NCI-H146 treated with DMSO at 0.1 percent for 48 hours (cell line): ENCODE measurements around the gene CCDC102A.

Experiments used
- DNase-seq: peaks from one replicate; lab custom pipeline; 2025; ENCODE audit not compliant: unreplicated experiment; lab: John Stamatoyannopoulos, UW

CCDC102A gene

DNA sequence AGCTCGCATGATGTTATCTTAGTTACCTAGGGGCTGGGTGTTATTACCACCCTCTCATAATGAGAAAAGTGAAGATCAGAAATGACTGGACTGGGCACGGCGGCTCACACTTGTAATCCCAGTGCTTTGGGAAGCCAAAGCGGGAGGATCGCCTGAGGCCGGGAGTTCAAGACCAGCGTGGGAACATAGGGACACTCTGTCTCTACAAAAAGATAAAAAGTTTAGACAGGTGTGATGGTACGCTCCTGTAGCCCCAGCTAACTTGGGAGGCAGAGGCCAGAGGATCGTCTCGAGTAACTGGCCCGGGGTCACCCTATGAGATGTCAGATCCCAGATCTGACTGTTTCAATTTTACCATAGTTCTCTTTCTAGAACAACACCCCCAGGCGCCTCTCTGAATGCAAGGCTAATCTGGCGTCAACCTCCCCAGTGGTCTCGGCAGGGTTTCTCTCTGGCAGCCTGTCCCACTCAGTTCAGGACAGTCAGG is 1.9 kb upstream of the CCDC102A start:
- no peak for DNase-seq

DNA sequence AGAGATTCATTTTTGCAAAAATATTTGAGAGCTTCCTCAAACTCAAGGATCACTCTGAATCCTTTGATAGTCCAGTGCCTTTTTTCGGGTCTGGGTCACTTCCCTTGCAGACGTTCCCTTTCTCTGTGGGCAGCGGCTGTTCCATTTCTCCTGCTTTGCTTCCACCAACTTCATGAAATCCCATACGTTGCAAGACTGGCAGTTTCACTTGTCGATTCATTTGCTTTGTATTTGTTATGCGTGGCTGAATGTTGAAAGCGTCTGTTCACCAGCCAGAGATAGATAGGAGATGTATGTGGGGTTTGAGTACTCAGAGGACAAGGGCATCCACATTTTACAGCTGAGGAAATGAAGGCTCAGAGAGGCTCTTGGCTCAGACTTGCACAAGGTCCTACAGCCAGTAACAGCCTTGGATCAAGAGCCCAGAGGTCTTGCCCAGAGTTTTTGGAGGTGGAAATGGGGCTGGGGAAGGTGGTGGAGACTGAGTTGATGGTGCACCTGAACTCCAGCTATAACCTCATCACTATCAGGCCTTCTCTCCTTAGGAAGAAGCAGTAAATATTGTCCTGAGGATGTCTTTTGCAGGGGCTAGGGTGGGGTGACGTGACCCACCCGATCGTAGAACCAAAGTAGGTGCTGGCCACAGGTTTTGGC is 1.3 kb upstream of the CCDC102A start:
- no peak for DNase-seq

DNA sequence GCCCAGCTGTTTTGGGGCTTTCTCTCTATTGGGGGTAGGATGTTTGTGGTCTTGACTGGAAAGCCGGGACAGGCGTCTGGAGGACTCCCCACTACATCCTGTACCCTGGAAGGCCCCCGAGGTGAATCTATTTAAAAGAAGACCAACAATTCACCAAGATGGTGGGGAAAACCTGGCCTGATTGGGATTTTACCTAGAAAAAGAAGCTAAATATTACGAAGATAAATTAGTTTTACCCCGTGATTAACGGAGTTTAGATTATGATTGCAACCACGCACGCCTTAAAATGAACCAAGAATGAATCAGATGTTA is 779 bp upstream of the CCDC102A start:
- no peak for DNase-seq

DNA sequence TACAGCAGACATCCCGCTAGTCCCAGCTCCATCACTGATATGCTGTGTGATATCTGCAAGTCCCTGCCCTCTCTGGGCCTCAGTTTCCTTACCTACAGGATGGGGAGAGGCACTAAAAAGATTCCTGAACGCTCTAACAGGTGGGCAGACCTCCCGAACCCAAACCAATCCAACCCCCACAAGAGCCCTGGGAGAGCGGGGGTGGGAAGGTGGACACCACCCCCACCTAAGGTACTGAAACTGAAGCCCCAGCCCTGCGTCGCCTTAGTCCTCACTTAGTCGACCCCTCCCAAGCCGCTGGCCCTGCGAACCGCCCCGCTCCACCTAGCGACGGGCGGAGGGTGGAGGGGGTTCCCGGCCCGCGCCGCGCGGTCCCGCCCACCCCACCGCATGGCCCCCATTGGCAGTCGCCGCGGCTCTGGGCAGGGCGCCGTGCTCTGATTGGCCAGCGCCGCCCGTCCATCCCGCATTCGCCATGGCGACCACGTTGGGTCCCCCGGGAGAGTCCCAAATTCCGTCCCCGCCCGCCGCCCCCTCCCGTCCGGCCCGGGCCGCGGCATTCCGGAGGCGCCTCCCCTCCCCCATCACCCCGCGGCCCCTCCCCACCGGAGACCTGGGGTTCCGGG is 578 bp downstream of the CCDC102A start:
- DNase-seq, result peak; percentile 30

DNA sequence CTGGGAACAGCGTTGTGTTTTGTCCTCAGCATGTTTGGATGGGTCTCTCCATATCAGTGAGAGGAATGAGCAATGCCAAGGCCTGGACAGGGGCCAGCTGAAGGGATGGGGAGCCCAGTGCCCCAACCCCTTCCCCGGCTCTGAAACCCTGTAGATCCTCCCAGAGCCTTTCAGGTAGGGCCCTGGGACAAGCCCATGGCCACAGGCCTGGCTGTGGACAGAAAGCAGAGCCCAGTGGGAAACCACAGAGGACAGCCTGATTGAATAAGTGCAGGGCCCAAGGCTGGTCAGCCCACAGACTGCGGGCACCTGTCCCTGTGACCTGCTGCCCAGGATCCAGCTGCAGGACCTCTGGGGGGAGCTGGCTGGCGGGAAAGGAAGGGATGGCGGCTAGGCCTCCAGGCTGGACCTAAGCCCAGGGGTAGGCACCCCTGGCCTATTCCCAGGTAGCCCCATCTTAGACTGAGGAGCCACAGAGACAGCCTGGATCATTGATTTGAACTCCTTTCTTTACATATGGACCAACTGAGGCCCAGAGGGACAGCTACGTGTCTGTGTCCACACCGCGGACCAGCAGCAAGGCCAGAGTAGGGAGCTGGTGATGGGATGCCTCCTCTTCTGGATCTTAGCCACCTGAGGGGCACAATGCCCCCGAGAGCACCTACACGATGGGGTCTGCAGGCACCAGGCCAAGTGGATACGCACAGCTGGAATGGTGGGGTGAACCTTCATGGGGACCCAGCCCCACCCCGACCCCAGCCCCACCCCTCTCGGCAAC is 1.3 kb downstream of the CCDC102A start:
- no peak for DNase-seq

DNA sequence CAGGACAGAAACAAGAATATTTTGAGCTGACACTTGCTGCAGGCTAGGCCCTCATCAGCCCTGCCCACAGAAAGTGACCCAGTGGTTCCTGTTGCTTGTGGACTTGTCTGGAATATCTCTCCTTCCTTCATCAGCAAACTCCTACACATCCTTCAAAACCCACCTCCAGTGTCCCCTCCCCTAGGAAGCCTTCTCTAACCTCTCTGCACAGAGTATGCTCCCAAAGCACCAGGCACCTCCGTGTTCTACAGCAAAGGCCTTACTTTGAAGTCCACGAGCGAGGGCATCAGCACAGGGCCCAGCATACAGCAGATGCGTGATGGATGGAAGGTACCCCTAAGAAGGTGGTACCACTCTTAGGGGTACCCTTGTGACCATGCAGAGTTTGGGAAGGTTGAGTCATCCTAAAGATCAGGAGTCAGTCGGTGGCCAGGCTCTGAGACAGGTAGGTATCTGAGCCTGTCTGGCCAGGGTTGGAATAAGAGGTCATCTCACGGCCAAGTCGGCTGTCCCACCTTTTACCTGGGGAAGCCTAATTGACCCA is 2.0 kb downstream of the CCDC102A start:
- no peak for DNase-seq

DNA sequence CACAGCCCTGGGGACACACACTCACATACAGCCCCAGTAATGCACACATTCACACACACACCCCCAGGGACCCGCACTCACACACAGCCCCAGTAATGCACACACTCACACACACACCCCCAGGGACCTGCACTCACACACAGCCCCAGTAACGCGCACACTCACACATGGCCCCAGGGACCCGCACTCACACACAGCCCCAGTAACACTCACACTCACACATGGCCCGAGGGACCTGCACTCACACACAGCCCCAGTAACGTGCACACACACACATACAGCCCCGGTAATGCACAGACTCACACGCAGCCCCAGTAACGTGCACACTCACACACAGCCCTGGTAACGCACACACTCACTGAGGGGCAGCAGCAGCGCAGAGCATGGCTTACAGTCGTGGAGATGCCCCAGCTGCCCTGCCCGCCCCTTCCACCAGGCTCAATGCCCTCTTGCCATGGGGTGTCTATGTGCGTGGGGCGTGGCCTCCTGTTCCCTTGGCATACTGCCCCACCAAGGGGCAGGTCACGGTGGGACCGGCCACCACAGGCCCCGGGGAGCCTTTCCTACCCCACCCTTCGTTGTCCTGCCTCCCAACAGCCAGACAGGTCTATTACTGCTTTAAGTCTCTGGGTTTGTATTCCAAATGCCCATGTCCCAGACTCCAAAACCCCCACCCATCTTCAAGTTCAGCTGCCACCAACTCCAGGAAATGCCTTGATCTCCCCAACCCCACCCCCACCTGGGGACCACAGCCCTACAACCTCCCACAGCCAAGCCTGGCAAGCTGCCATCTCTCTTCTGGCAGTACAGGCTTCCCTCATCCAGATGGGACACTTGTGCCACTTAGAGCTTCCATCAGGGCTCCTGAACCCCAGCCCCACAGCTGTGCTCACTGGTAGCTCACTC is 2.7 kb downstream of the CCDC102A start:
- no peak for DNase-seq

DNA sequence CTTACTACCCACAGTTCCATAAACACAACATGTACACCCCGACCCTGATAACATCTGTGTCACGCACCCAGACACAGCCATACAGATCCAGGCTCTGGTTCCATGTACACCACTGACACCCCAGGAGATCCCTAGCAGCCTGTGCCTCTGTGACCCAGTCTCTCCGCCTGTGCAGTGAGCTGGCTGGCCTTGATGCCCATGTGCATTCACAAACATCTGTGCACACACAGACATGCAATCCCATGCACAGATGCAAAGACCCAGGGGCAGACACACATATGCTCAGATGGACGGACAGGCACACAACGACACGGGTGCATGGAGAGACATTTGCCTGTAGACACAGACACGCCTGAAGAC is 4.1 kb downstream of the CCDC102A start:
- DNase-seq, result no peak

DNA sequence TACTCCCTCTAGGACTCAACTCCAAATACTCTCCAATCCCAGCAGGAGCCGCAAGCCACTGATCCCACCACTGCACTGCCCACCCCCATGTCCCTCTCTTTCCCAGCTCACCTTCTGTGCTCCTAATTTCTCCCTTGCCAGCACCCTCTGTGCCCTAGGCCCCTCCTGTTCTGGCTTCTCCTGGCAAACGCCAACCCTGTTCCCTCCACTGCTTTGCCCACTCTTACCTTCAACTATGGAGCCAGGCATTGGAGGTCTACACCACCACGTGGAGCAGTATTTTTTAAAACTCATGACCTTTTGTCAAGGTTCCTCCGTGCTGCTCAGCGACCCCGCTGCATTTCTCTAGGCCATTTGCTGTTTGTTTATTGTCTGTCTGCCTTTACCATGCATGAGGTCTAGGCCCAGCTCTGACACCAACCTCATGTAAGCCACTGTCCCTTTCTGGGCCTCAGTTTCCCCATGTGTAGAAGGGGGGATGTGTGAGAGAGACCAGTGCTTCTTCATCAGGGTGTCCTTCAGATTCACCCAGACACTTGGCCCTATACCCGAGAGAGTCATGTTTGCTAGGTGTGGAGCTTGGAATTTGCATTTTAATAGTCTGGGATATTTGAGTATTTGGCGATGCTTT is 4.6 kb downstream of the CCDC102A start:
- no peak for DNase-seq

DNA sequence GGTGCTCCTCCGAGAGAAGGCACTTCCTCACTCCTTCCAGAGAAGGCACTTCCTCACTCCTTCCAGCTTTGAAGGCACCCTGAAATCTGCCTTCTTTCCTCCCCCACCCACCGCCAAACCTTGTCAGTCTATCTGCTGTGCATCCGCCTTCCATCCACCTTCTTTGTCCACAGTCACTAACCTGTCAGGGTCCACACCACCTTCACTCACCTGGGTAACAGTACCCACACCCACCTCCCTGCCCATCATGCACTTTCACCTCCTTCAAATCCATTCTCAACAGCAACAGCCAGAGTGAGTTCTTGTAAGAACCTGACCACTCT is 5.2 kb downstream of the CCDC102A start:
- DNase-seq, result no peak

DNA sequence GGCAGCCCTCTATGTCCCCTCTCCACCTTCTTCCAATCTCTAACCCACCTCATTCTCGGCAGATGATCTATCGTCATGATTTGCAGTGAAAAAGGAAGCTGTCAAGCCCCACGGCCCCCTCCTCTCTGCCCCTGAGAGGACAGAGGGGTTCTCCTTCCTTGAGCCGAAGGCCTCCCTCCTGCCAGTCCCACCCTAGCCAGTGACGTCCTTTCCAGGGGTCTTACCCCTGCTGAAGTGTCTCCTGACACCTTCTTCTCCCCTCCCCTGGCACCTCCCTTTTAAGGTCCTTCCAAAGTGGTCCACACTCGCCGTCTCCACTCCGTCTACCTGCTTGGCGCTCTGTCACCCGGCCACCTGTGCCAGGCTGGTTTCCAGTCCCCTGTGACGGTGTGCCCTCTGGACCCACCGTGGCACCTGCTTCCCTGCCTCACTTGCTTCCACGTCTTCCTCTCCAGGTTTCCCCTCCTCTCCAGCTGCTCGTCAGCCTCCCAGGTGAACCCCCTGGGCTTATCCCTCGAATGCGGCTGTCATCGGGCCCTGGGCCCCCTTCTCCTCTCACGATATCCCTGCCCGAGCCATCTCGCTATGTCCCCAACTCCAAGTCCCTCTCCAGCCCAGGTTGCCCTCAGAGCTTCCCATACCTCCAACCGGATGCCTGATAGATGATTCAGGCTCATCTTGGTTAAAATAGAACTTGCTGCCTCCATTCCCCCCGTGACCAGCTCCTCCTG is 5.7 kb downstream of the CCDC102A start:
- no peak for DNase-seq

DNA sequence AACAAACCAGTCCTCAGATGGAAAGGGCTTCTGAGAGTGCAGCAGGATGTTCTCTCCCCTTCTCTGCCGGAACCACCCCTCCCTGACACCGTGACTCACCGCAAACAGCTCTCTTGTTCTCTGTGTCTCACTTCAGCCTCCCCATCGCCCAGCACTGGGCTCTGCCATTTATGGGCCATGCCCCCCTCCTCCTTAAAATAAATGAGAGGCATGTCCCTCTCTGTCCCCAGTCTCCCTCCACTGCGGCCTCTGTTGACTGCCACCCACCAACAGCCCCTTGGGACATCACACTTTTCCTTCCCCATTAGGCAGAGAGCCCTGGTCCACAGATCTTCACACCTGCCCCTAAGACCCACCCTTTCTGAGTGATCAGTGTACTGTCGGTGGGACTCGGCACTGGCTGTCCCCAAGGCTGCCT is 6.3 kb downstream of the CCDC102A start:
- DNase-seq, result no peak

DNA sequence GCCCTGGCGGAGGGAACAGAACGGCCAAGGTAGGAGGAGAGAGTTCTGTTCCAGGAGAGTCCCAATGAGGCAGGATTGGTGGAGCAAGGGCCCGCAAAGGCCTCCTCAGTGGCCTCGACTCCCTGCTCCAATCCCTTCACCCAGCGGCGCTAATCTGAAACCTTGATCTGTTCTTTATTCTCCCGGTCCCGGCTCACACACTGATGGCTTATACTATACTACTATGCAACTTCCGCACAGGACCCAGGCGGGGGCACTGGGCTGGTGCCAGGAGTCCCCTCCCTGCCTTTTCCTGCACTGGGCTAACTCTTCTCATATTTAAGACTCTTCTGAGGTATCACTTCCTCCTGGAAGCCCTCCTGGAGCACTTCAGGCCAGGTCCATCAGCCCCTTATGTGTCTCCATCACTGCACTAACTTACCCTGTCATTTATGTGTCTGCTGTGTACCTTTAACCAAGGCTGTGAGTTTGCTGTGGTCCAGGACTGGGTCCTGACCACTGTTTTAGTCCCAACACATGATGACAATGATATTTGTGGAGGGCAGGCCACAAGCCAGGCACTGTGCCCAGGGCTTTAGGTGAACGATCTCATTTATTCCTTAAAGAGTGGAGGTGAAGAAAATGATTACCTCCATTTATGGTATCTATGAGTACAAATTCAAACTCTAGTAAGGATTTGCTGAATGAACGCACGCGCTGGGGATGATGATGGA is 6.8 kb downstream of the CCDC102A start:
- no peak for DNase-seq

DNA sequence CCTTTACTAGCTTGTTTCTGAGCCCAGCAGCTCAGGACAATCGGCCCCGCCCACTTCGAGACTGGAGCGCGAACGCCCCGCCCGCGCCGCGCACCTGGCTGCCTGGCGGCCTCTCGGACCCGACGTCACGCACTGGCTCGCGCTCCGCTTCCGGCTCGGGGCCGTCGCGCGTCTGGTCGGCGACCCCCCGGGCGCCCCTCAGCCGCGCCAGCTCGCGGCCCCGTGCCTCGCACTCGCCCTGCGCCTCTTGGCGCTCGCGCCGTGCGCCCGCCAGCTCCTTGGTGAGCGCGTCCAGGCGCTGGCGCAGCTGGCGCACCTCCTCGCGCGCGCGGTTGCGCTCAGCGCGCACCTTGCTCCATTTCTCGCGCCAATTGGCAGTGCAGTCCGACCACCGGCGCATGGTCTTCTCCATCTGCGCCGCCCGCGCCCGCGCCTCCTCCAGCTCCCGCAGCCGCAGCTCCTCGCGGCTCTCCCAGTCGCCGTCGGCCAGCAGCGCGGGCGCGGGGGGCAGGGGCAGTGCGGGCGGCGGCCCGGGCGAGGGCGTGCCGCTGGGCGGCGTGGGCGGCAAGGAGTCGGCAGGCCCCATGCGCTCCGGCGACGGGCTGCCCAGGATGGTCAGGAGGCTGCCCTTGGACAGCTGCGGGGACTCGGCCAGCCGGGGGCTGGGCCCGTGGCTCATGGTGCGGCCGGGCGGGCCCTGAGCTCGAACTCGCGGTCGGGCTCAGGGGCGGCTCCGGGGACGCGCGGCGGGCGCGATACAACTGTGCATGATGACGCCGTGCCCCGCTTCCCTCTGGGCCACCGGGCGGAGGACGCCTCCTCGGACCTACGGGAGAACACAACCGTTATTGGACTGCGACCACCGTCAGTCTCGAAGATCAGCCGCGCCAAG is 7.6 kb downstream of the CCDC102A start:
- DNase-seq, result no peak

DNA sequence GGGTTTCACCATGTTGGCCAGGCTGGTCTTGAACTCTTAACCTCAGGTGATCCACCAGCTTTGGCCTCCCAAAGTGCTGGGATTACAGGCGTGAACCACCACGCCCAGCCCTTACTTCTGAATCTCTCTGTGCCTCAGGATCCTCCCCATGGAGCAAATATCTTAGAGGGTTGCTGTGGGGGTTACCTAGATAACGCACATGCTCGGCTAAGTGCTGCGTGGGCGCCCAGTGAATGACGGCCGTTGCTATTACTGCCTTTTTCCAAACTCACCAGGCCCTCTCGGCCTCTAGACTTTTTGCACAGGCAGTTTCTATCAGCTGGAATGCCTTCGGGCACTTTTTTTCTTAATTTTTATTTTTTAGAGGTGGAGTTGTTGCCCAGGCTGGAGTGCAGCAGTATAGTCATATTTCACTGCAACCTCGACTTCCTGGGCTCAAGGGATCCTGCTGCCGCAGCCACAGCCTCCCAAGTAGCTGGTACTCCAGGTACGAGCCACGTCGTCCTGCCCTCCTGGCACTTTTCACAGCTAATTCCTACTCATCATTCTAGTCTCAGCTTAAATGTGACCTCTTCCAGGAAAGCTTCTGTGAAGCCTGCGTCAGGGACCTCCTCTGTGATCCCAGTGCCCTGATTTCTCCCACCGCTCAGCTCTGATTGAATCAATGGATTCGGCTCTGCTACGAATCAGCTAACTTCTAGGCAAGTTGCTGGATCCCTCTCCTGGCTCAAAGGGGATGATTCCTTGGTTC is 8.6 kb downstream of the CCDC102A start:
- DNase-seq, result no peak

DNA sequence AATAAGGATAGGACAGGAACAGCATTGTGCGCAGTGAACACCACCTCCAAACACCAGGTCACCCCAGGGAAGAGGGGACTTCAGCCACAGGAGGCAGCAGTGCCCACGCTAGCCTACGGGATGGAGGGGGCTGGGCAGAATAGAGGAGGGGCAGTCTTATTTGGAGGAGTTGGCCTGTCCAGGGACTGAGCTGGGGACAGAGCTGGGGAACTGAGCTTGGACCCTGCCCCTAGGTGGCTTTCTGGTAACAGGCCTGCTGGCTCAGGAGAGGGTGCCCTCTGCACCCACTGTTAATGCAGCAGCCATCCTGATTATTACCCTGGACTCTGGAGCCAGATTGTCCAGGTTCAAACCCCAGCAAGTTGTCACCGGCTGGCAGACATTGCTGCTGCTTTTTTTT is 9.3 kb downstream of the CCDC102A start:
- DNase-seq, result no peak

DNA sequence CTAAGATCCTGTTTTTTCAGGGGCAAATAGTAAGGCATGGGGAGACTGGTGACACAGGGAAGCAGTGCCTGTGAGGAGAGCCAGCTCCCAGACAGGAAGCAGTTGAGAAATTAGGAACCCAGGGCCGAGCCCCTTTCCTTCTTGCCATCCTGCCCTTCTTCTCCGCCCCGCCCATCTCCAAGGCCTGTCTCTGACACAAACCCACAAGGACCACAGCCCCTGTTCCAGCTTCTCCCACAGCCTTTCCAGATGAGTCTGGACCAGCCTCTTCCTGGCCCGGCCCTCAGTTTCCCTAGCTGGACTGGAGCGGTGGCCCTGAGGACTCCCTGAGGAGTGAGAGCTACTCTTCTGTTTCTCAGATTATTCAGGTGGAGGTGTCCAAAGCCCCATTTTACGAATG is 9.9 kb downstream of the CCDC102A start:
- no peak for DNase-seq

DNA sequence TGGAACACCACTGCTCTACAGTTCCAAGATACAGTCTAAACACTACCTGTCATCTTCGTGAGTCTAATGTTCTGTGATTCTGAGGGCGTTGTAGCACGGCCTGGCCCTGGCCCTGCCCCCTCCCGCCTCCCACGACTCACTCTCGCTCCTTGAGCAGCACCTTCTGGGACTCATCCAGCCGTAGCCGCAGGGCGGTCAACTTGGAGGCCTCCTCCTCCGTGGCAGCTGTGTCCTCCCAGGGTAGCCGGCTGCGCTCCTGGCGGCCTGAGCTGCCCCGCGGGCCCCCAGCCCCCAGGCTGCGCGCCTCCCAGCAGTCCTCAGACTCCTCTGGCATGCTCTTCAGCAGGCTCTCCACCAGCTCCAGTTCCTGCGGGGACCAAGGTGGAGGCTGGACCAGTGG is 10.6 kb downstream of the CCDC102A start:
- no peak for DNase-seq
